ENCODE data around the gene STK4. TPM values are rescaled to one million over a fixed set of nuclear protein-coding genes. Genes with fewer than 3 reads are reported as not detected.

STK4 gene
- 26.2 and 26.7 TPM in 2 replicates for total RNA-seq (2014; rRNA removed; shearing (Covaris generic))

- peak; percentile 94 for DNase-seq (ENCODE audit: low read depth)
Observed at GRCh38 chr20:44966030-44966961, at the start of gene STK4. STK4 (plus strand) TSS chr20:44966512; CDS start chr20:44966569, 57 bp downstream.

GRCh38 chr20:44916586-44916985 lies 49.7 kb upstream of the STK4 start:
- DNase-seq (ENCODE audit: low read depth), result no peak

GRCh38 chr20:44917399-44917798 lies 48.9 kb upstream of the STK4 start:
- no peak for DNase-seq (ENCODE audit: low read depth)

GRCh38 chr20:44918342-44918741 lies 48.0 kb upstream of the STK4 start:
- DNase-seq (ENCODE audit: low read depth), result no peak

GRCh38 chr20:44918761-44919160 lies 47.6 kb upstream of the STK4 start:
- no peak for DNase-seq (ENCODE audit: low read depth)

GRCh38 chr20:44921447-44921846 lies 44.9 kb upstream of the STK4 start:
- DNase-seq (ENCODE audit: low read depth), result no peak

- DNase-seq (ENCODE audit: low read depth), result no peak
Observed at GRCh38 chr20:44924541-44924940, 41.8 kb upstream of the STK4 start.

GRCh38 chr20:44928595-44928994 lies 37.7 kb upstream of the STK4 start:
- no peak for DNase-seq (ENCODE audit: low read depth)

GRCh38 chr20:44930517-44931168 lies 35.7 kb upstream of the STK4 start:
- DNase-seq (ENCODE audit: low read depth), result no peak

- DNase-seq (ENCODE audit: low read depth), result peak; percentile 17
Observed at GRCh38 chr20:44931911-44932310, 34.4 kb upstream of the STK4 start.

- no peak for DNase-seq (ENCODE audit: low read depth)
Observed at GRCh38 chr20:44932916-44933315, 33.4 kb upstream of the STK4 start.

- no peak for DNase-seq (ENCODE audit: low read depth)
Observed at GRCh38 chr20:44936510-44936909, 29.8 kb upstream of the STK4 start.

- DNase-seq (ENCODE audit: low read depth), result no peak
Observed at GRCh38 chr20:44938637-44939036, 27.7 kb upstream of the STK4 start.

- DNase-seq (ENCODE audit: low read depth), result no peak
Observed at GRCh38 chr20:44941120-44941691, 25.1 kb upstream of the STK4 start.

GRCh38 chr20:44942264-44942973 lies 23.9 kb upstream of the STK4 start:
- no peak for DNase-seq (ENCODE audit: low read depth)

GRCh38 chr20:44943828-44944227 lies 22.5 kb upstream of the STK4 start:
- no peak for DNase-seq (ENCODE audit: low read depth)

GRCh38 chr20:44945261-44945660 lies 21.1 kb upstream of the STK4 start:
- no peak for DNase-seq (ENCODE audit: low read depth)

- DNase-seq (ENCODE audit: low read depth), result no peak
Observed at GRCh38 chr20:44946271-44946852, 19.9 kb upstream of the STK4 start.

GRCh38 chr20:44948107-44948506 lies 18.2 kb upstream of the STK4 start:
- no peak for DNase-seq (ENCODE audit: low read depth)

- DNase-seq (ENCODE audit: low read depth), result no peak
Observed at GRCh38 chr20:44948513-44948912, 17.8 kb upstream of the STK4 start.

- no peak for DNase-seq (ENCODE audit: low read depth)
Observed at GRCh38 chr20:44950368-44950767, 15.9 kb upstream of the STK4 start.

GRCh38 chr20:44952731-44953130 lies 13.6 kb upstream of the STK4 start:
- DNase-seq (ENCODE audit: low read depth), result no peak
